ENCODE results near the gene COPB2.

DNA sequence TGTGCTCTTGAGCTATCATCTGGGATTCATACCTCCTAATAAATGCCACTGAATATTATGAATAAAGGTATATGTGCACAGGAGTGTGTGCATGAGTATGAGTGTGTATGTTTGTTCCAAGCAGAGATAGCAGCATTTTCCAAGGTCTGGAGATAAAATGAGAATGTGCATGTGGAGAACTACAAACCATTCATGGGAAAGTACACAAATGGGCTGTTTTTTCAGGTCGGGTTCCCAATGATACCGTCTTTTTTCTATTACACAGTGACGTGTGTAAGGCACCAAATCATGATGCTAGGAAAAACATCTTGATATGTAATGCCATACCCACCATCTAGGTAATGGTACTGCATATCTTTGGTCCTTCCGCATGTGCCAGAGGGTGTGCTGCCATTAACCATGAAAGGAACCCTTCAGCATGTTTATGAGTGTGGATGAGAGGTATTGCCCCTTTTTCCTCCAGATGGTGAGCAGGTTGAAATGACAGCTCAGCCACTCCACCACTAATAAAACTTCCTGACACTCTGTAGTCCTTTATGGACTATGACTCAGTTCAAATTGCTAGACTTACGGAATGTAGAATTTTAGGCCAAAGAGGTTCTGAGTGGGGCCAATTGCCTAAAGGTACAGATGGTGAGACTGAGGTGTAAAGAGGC is 36.4 kb upstream of the COPB2 start:
- TF ChIP-seq POLR2A (IDR thresholded peaks at IDR 0.05) = no peak
- TF ChIP-seq CTCF (IDR thresholded peaks at IDR 0.05) = no peak

Data from gastroesophageal sphincter (tissue), 3 donors.